HG03064 (cell line): ENCODE measurements around the gene ABAT.

ENCODE experiments used
- ATAC-seq: cut with Tn5 transposase; IDR thresholded peaks from one replicate; pipeline ENCODE4 v1.9.1; 2021; ENCODE audit warnings: low read depth; ENCODE audit not compliant: unreplicated experiment

ABAT gene

DNA sequence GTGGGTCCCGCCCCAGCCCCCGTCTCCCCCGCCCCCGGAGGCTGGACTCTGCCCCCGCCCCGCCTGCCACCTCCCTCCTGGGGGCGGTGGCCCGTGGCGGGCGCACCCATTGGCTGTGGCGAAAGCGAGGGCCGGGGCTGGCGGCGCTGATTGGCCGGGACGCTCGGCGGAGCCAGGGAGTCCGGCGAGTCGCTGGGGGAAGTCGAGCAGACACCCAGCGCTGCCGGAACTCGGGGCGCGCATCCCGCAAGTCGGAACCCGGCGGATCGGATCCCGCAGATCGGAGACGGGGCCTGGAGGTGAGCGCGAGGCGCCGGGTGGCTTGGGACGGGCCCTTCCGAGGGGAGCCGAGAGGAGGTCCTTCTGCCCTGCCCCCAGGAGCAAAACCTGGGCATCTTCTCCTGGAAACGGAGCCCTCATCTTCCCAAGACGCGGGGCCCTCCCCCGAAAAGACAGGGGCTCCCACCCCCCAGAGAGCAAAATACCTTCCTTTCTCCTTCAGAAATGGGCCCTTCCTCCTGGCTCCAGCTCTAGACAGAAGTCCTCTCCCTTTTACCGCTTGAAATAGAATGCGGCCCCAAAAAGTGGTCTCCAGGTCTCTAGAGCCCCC, at the start of gene ABAT:
Gene ABAT, plus strand, starts transcription at position 205 of the 610 bp plus-strand sequence. CDS start 61,123 bp downstream, outside the sequence.
- ATAC-seq = peak; percentile 99

DNA sequence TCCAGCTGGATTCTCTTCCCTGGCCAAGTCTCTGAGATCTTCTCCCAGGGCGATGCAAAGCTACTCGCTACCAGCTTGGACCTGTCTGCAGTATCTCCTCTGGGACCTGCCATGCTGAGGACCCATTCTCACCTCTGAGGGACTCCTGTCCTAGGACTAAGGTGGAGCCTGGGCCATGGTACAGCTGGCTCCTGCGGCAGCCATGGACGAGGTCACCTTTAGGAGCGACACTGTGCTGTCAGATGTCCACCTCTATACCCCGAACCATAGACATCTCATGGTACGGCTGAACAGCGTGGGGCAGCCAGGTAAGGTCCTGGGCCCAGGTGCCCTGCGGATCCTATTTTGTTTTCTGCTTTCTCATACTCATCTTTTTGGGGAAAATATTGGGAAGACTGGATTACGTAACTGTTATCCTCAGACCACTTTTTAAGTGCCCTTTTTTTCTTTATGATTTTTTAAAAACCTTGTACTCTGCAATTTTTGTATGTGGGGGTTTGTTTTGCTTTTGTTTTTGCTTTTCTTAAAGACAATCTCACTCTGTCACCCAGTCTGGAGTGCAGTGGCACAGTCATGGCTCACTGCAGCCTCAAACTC, 48.8 kb upstream of the ABAT start:
- no peak for ATAC-seq

DNA sequence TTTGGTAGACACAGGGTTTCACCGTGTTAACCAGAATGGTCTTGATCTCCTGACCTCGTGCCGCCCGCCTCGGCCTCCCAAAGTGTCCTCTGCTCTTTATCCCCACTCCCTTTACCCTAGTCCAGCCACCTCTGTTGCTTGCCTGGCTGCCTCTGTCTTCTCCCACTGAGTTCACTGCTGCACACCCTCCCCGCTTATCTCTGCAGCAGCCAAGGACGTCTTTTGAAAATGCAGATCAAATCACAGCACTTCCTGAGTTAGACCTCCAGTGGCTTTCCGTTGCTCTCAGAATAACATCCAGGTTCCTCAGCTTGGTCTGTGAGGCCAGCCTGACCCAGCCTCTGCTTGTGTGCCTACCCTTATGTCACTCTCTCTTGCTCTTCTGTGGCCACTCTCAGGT, 47.5 kb upstream of the ABAT start:
- ATAC-seq = no peak

DNA sequence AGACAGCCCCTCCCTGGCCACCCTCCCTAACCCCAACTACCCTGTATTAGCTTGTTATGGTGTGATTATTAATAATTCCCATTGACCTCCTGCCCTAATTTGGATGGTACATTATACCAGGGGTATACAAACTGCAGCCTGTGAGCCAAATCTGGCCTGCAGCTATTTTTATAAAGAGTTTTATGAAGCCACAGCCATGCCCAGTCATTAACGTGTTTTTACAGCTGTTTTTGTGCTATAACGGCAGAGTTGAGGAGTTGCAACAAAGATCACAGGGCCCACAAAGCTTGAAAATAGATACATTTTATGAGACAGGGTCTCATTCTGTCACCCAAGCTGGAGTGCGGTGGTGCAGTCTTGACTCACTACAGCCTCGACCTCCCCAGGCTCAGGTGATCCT, 47.0 kb upstream of the ABAT start:
- ATAC-seq = no peak

DNA sequence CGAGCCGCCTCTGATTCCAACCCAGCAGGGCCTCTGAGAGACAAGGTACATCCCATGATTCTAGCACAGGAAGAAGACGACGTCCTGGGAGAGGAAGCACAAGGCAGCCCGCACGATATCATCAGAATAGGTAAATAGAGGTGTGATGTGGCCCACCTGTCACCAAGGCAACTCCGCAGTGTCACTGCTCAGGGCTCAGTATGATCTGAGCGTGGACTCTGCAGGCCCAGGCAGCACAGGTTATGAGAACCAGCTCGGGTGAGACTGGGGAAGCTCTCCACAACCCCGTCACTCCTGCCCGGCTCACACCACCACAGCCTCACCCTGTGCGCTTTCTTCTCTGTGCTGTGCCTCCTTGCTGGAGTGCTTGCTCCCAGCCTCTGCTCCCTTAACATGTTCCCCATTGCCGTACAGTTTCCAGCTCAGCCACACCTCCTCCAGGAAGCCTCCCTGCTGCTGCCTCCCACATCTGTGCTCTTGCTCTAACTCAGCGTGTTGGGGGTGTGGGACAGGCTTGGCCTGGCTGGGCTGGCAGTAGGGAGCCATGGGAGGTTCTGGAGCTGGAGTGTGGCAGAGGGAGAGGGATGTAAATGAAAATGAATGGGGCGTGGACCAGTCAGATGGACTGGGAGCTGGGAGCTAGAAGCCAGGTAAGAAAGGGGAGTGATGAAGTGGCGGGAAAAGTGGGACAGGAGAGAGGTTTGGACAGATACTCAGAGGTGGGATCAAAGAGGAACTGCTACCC, 45.3 kb upstream of the ABAT start:
- ATAC-seq = no peak

DNA sequence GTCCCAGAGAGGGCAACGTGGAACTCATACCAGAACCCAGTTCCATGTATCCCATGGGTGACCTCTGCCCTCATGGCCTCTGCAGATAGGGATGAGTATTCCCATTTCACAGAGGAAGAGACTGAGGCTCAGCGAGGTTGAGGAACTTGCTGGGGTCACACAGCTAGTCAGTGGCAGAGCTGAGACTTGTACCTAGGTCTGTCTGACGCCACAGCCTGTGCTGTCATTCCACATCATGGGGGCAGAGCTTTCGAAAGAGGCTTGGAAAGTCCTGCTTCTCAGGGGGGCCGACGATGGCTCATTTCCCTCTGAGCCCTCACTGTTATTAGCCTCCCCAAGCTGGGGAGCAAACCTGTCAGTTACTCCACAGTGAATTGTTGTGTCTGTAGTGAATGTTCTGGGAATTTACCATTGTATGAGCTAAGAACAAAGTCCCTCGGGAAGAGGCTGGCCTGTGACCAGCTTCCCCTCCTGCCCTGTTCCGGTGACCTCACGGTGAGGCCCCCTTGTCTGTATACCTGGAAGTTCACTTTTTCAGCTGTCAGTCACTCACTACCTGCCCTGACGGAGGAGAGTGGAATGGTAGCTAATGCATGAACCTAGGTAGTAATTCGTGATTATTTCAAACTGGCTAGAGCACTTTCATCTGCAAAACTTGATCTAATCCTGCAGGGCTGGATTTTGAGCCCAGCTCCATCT, 44.0 kb upstream of the ABAT start:
- ATAC-seq = no peak

DNA sequence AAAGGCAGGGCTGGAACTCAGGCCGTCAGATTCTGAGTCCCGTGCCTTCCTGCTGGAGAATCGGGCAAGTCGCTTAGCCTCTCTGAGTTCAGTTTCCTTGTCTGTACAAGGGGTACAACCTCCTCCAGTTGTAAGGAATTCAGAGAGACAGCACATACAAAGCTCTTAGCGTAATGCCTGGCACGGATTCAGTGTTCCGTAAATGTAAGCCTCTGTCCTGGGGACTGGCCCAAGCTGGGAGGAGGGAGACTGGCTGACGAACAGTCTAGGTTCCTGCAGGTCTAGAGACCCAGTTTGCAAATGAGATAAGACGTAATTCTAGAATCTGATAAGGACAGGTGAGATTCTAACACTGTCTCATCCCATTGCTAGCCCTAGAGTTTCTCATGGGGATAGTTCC, 43.0 kb upstream of the ABAT start:
- no peak for ATAC-seq

DNA sequence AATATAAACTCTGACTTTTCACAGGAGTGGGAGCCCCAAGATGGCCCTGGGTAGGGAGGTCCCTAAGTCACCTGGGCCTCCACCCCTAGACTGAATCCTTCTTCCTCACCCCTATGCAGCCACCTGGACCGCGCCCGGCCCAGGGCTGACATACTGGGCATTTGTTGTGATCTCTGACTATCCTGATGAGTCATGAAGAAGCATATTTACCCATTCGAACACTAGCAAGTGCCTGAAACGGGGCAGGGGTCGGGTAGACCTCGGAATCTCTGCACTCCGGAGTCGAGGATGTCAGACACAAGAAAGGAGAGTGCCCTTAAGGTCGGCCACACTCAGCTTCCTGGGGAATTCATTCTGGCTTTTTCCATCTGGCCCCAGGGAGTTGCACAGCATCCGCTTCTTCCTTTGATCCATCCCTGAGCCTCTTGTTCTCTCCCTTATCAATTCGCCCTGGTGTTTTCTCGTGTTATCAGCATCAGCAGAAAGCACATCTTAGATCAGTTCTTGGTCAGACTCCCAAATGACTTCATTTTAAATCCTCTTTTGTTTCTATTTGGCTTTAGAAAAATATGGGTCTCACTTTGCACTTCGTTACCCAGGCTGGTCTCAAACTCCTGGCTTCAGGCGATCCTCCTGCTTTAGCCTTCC, 42.5 kb upstream of the ABAT start:
- ATAC-seq = no peak

DNA sequence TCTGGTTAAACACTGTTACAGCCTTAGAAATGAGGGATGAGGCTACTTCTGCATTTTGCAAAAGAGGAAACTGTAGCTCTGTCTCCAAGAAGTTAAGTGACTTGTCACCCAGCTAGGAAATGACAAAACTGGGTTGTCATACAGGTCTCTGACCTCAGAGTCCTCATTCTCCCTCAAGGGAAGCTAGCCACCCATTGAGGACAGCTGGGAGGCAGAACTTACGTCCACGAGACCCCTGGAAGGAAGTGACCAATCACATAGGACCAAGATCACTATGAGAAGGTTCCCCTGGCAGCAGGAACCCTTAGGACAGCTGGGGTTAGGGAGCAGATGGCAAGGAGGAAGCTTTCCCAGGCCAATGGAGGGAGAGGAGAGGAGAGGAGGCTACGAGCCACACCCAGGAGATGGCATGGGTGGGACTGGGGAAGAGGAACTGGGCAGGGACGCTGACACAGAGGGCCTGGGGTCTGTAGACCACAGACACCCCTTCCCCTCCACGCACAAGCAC, 41.7 kb upstream of the ABAT start:
- no peak for ATAC-seq

DNA sequence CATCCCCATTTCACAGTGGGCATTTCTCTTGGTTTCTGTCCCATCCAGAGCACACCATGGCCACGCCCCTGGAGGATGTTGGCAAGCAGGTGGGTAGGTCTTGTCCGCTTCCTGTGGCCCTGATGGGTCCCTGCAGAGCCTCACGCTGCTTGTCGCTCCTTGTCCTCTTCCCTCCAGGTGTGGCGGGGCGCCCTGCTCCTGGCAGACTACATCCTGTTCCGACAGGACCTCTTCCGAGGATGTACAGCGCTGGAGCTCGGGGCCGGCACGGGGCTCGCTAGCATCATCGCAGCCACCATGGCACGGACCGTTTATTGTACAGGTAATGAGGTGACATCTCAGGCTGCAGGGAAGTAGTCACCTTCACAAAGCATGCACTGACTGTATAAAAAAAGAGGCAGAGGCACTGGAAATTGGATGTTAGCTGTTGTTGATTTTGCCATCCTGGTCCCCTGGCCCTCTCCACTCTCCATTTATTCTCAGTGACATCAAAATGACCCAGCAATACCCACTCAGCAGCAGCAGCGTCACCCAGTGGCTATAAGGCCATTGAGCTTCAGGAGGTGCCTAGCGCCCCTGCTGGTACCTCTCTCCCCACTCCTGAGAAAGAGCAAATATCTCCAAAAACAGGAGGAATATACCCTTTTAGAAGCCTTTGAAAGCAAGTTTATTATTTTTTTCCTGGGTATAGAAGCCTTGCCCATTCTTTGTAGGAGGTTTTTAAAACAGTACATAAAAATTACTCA, 39.3 kb upstream of the ABAT start:
- no peak for ATAC-seq

DNA sequence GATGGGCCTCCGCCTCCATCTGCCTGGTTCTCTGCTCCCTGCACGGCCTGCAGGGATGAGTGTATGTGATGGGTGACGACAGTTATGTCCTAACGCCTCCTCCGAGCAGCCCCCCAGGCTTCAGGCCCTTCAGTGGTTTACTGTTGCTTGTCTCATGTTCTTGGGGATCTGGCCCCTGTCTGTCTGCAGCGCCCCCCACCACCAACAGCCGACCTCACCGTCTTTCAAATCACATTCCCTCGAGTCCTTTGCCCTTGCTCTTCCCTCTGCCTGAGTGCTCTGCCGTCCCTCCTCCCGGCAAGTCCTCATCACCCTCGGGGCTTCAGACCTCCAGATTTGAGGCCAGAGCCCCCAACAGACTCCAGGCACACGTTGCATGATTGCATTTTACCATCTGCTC, 34.7 kb upstream of the ABAT start:
- no peak for ATAC-seq

DNA sequence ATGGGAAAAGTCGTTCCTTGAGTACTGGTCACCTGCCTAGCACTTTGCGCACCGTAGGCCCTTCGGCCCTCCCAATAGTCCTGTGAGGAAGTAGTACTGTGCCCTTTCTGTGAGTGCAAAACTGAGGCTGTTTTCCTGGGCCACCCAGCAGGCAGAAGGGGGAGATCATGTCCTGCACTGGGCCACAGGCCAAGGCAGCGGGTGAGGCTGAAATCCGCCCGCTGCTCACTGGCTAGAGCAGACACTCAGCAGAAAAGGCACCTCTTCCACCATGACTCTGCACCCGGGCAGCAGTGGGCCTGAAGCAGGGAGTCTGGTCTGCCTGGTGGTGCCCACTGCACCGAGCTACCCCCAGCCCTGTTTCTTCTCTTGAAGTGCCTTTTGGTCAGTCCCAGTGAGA, 32.7 kb upstream of the ABAT start:
- ATAC-seq = no peak

DNA sequence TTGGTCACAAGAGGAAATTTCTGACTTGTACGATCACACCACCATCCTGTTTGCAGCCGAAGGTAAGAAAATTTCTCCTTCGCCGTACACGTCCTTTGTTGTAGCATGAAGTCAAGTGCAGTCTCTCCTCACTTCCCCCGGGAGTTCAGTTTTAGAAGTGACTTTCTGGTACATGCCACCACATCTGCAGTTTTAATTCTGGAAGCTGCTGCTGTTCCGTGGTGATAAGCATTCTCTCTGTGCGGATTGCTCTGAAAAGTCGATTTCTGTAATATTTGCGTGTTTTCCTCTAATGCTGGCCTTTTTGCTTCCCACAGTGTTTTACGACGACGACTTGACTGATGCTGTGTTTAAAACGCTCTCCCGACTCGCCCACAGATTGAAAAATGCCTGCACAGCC, 32.3 kb upstream of the ABAT start:
- ATAC-seq = no peak

DNA sequence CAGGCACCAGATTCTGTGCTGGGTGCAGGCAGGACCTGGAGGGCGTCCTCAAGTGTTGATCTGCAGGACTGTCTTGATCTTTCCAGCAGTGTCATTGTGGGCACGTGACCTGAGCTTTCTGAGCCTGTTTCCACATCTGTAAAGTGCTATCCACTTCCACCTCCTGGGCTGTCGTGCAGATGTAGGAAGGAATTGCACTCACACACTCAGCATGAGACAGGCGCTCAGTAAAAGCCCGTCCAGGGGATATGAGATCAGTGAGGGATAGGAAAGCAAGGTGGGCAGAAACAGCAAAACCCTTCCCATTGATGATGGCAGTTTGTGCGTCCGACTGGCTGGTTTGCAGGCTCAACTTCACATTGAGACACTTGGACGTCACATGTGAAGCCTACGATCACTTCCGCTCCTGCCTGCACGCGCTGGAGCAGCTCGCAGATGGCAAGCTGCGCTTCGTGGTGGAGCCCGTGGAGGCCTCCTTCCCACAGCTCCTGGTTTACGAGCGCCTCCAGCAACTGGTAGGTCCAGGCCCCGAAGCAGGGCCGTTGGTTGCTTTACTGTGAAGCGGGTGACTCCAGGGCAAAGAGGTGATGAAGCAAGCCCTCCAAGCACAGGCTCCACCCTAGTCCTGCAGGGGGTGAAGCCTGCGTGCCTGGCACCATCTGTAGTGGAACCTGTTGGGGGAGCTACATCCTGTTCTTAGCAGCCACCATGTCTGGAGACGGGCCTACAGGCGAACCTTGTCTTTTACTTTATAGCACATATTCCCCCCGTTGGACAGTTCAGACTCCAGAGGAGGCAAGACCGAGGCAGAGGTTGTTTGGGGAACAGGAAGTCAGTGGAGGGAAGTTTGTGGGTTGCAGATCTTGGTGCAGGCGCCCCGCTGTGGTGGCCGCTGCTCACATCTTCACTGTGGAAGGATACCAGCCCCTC, 29.9 kb upstream of the ABAT start:
- ATAC-seq = no peak

DNA sequence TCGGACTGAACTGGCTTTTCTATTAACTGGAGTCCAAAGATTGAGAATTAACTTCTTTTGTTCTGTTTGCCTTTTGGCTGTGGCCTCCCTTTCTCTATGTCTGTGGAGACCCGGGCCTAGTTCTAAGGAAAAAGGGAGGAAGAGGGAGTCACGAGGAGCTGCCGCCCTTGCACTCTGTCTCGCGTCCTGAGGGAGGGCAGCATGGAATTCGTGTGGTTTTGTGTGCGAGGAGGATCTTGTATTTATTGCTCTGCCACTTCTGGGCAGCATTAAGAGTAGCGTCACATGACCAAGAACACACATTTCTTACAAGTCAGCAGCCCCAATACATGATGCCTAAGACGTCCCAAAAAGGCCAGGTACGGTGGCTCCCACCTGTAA, 29.3 kb upstream of the ABAT start:
- ATAC-seq = no peak

DNA sequence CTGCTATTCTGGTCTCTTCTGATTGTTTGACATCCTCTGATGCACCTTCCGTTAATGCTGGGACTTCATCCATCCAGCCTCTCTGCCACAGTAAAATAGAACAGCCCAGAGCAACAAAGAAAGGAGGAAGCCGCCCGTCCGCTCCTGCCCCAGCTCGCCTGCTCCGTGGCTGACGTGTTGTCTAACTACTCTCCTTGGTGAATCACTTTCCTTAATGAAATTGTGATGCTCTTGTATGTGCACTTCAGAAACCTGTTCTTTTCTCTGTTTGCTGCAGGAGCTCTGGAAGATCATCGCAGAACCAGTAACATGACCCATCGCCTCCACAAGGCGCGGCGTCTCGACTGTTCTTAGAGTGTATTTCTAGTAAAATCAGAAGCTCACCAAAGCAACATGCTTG, 28.6 kb upstream of the ABAT start:
- ATAC-seq = no peak

DNA sequence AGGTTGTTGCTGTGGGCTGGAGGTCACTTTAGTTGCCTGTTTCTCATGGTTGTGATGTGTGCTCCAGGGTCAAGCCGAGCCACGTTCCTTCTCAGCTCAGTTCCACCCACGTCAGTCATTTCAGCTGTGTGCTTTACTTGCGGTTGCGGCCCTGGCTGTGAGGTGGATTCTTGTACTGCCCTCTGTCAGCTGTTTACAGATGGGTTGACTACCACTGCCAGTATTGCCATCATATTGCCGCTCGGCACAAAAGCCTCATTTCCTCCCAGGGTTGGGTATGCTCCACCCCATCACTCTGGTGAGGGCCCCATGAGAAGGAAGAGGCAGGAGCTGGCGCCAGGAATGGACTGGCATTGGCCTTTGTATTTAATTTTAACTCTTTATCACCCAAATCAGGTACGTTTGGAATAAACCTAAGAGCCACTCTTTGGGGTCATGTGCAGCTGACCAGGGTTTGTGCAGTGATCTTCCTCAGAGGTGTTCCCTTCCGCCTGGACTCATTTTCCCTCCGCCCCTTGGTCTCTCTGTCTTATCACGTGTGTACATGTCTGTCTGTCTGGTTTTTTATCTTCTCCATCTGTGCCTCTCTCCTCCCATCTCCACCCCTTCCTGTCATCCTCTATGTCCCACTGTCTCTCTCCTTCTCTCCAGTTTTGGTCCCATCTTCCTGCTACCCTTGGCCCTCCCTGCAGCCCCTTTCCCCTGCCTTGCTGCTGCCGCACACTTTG, 27.9 kb upstream of the ABAT start:
- ATAC-seq = no peak

DNA sequence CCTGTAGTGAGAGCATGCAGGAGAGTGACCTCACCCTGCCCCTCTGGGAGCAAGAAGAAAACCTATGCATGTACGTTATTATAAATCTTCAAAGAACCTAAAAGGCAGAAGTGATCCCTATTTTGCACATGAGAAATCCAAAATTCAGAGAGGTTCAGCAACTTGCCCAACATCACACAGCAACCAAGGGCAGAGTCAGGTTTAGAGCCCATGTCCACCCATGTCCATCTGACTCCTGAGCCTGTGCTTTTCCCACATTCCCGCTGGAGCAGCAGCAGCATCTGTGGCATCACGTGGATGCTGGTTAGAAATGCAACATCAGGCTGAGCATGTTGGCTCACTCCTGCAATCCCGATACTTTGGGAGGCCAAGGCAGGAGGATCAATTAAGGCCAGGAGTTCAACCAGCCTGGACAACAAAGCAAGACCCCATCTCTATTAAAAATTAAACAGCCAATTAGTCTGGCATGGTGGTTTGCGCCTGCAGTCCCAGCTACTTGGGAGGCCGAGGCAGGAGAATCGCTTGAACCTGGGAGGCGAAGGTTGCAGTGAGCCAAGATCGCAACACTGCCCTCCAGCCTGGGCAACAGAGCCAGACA, 26.6 kb upstream of the ABAT start:
- ATAC-seq = no peak
